ENCODE measurements around the gene G3BP2.
"Not testable (repeated sequence)": the region's sequence is repeated elsewhere in the genome, so short reads cannot be mapped to it uniquely, and the experiment has no call there.

G3BP2 gene

GRCh38 chr4:75673027-75673958 is at the start of gene G3BP2:
Gene G3BP2 (minus strand): TSS chr4:75673411. CDS start chr4:75662025, 11,386 bp downstream.
- peak; percentile 99 for DNase-seq

GRCh38 chr4:75722417-75722816 is 49.2 kb upstream of the G3BP2 start:
- no peak for DNase-seq

- no peak for DNase-seq
These were observed 45.3 kb upstream of the G3BP2 start for GRCh38 chr4:75718529-75718928.

GRCh38 chr4:75717408-75717807 is 44.2 kb upstream of the G3BP2 start:
- DNase-seq: no peak

GRCh38 chr4:75716054-75716453 is 42.8 kb upstream of the G3BP2 start:
- not testable (repeated sequence) for DNase-seq

GRCh38 chr4:75715105-75715799 is 42.0 kb upstream of the G3BP2 start:
- DNase-seq: no peak

- DNase-seq: no peak
These were observed 41.5 kb upstream of the G3BP2 start for GRCh38 chr4:75714704-75715103.

- DNase-seq: no peak
These were observed 40.8 kb upstream of the G3BP2 start for GRCh38 chr4:75714011-75714410.

GRCh38 chr4:75710246-75710645 is 37.0 kb upstream of the G3BP2 start:
- no peak for DNase-seq

- peak; percentile 67 for DNase-seq
These were observed 35.0 kb upstream of the G3BP2 start for GRCh38 chr4:75708218-75708691.

- DNase-seq: no peak
These were observed 32.2 kb upstream of the G3BP2 start for GRCh38 chr4:75705198-75705977.

- DNase-seq: no peak
These were observed 29.8 kb upstream of the G3BP2 start for GRCh38 chr4:75702919-75703411.

- DNase-seq: no peak
These were observed 26.1 kb upstream of the G3BP2 start for GRCh38 chr4:75699299-75699698.

- no peak for DNase-seq
These were observed 25.7 kb upstream of the G3BP2 start for GRCh38 chr4:75698963-75699228.

- peak; percentile 70 for DNase-seq
These were observed 25.2 kb upstream of the G3BP2 start for GRCh38 chr4:75698162-75698962.

- DNase-seq: no peak
These were observed 23.4 kb upstream of the G3BP2 start for GRCh38 chr4:75696581-75696980.

- no peak for DNase-seq
These were observed 22.9 kb upstream of the G3BP2 start for GRCh38 chr4:75696071-75696470.

- DNase-seq: not testable (repeated sequence)
These were observed 18.9 kb upstream of the G3BP2 start for GRCh38 chr4:75692066-75692465.

- peak; percentile 13 for DNase-seq
These were observed 13.9 kb upstream of the G3BP2 start for GRCh38 chr4:75687125-75687524.

GRCh38 chr4:75686346-75686745 is 13.1 kb upstream of the G3BP2 start:
- peak; percentile 17 for DNase-seq

GRCh38 chr4:75685546-75686189 is 12.5 kb upstream of the G3BP2 start:
- DNase-seq: no peak

Data from hematopoietic multipotent progenitor cell treated with erythropoietin and hydrocortisone succinate and interleukin-3 and kit ligand, for 6 days (in vitro differentiated cells).